Lung (tissue), 12 donors: ENCODE measurements around the gene RHBDL2. TPM values are rescaled to one million over a fixed set of nuclear protein-coding genes. Genes with fewer than 3 reads are reported as not detected.

Experiments
- ATAC-seq: fragments of 200-7000 bp; cut with Tn5 transposase; one replicate; pipeline ENCODE4 v1.9.1; 2020; ENCODE audit warnings: moderate number of reproducible peaks; ENCODE audit not compliant: insufficient read depth, low FRiP score
- DNase-seq, 3 donors: peaks; one replicate each; pipeline ENCODE4 v3.0.0-alpha.2; 2013 to 2017
- H3K27ac ChIP-seq, 2 donors: one replicate each; pipeline ENCODE4 v1.5.1; 2013; ENCODE audit warnings: mild to moderate bottlenecking in 2 of 2, moderate library complexity in 2 of 2, control low read depth in 1 of 2, inconsistent platforms in 1 of 2, low read depth in 1 of 2, low read length in 1 of 2
- H3K27me3 ChIP-seq, 3 donors: one replicate each; pipeline ENCODE4 v1.5.1; 2013; ENCODE audit warnings: low read length in 2 of 3; ENCODE audit not compliant: control insufficient read depth in 3 of 3, insufficient read depth in 3 of 3
- H3K36me3 ChIP-seq, 4 donors: one replicate each; pipeline ENCODE4 v1.5.1; 2013; ENCODE audit warnings: low read length in 4 of 4, mild to moderate bottlenecking in 1 of 4, moderate library complexity in 1 of 4; ENCODE audit not compliant: control insufficient read depth in 4 of 4, insufficient read depth in 4 of 4
- H3K4me1 ChIP-seq, 5 donors: one replicate each; pipeline ENCODE4 v1.5.1; 2013; ENCODE audit warnings: low read length in 5 of 5, mild to moderate bottlenecking in 2 of 5, moderate library complexity in 1 of 5; ENCODE audit not compliant: control insufficient read depth in 5 of 5, insufficient read depth in 5 of 5
- H3K4me3 ChIP-seq: one replicate; pipeline ENCODE4 v1.5.1; 2013; ENCODE audit warnings: mild to moderate bottlenecking, control low read depth, moderate library complexity
- H3K9ac ChIP-seq, 2 donors: one replicate each; pipeline ENCODE4 v1.5.1; 2013; ENCODE audit warnings: low read length in 2 of 2, control low read depth in 1 of 2; ENCODE audit not compliant: insufficient read depth in 1 of 2
- H3K9me3 ChIP-seq, 4 donors: one replicate each; pipeline ENCODE4 v1.5.1; 2013; ENCODE audit warnings: low read length in 3 of 4, mild to moderate bottlenecking in 1 of 4, moderate library complexity in 1 of 4; ENCODE audit not compliant: control insufficient read depth in 4 of 4, insufficient read depth in 3 of 4
- WGBS, 2 donors: extraction: QIAGEN DNeasy Blood & Tissue Kit; methylation state at CpG; one replicate each; pipeline ENCODE4 v1.1.7; 2013; 5-methylcytosine and 5-hydroxymethylcytosine counted together
- polyA plus RNA-seq, 2 donors: library from polyadenylated mRNA; stranded (reverse); fragments of 200-250 nt; gene quantifications; one replicate each; pipeline ENCODE4 v1.2.1, GENCODE V29; 2013
- total RNA-seq, 2 donors: library from RNA; depleted of rRNA in 1 of 2; stranded (reverse); fragments of >200 nt in 1 of 2; gene quantifications; one replicate each; pipeline ENCODE4 v1.2.1, GENCODE V29; 2014 to 2021
- TF ChIP-seq, protein P1 (sequence below): IDR thresholded peaks from 2 replicates; pipeline ENCODE4 v1.5.1; 2012; ENCODE audit warnings: mild to moderate bottlenecking; ENCODE audit errors: control extremely low read depth, extremely low read depth
- donor health status: control.
- donor health status: control.
- donor health status: Bipolar disorder and iron deficiency.
- donor health status: healthy.
- donor health status: DM: yes; HTN: yes; CAD: no.

RHBDL2 gene
- total and polyA plus RNA-seq, 4 donors = 0.97 to 3.3 (median 1.2) TPM

DNA sequence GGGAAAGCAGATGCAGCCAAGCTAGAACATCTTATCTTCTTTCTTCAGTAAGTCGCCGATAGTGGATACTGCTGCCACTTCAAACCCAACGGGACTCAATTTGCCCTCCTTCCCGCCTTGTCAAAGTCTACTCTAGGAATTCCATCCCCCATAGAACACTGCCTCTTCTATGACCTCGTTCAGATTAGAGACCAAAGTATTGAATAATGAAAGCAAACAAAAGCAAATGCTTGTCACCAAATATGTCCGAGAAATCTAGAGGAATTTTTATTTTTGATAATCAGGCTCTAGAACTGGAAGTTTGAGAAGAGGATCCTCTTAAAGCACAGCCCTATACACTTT lies 81.2 kb downstream of the RHBDL2 start:
- Histone ChIP-seq H3K27ac (peak overlapping the region; percentile 58 to 60), H3K36me3 (peaks cover 3 to 20% (median 6%) of the 10 kb centered on the region in 4 donors), H3K9ac (peak overlapping the region; percentile 26 to 61), H3K4me1 (peaks cover 0 to 19% (median 10%) of the 10 kb centered on the region in 5 donors), H3K4me3 (peak overlapping the region; percentile 71), H3K9me3 (no peaks in the 10 kb centered on the region), H3K27me3 (no peaks in the 10 kb centered on the region)
- WGBS, 2 donors = 9 to 12% methylated on average over 6 of the region's 6 CpGs
- DNase-seq (peak in 2 of 3 donors; percentile 13 to 26), ATAC-seq (no peak)
- TF ChIP-seq, protein P1, sequence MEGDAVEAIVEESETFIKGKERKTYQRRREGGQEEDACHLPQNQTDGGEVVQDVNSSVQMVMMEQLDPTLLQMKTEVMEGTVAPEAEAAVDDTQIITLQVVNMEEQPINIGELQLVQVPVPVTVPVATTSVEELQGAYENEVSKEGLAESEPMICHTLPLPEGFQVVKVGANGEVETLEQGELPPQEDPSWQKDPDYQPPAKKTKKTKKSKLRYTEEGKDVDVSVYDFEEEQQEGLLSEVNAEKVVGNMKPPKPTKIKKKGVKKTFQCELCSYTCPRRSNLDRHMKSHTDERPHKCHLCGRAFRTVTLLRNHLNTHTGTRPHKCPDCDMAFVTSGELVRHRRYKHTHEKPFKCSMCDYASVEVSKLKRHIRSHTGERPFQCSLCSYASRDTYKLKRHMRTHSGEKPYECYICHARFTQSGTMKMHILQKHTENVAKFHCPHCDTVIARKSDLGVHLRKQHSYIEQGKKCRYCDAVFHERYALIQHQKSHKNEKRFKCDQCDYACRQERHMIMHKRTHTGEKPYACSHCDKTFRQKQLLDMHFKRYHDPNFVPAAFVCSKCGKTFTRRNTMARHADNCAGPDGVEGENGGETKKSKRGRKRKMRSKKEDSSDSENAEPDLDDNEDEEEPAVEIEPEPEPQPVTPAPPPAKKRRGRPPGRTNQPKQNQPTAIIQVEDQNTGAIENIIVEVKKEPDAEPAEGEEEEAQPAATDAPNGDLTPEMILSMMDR = no peak

DNA sequence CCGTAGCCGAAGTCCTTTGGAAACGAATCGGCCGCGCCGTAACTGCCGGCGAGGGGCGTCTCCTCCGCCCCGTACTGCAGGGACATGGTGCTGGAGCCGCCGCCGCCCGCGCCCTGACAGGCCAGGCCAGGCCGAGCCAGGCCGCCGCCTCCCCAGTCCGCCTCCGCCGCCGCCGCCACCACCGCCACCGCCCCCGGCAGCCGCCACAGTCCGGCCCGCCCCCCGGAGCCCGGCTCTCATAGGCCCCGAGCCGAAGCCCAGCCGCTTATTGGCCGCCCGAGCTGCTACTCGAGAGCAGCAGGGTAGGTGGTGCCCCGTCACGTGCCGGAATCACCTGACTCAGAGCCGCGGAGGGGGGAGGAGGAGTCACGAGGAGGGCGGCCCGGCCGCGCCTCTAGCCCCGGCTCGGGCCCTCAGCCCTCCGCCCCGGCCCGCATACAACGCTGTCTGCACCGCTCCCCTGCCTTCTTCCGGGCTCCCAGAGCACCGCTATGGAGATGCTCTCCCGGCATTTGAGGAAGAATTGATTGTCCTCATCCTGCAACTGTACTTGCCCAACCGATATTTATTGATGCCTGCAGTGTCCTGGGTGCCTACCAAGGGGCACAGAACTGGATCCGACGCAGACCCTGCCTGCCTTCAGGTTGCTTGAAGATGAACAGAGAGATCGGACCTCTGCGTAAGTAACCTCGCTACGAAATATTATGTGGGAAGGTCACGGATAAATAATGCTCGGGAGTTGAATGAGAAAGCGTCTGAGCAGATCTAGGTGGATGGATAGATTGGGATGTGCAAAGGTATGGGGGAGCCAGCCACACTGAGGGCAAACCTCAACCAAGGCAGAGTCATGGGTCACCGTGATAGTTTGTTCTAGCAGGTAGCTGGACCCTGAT lies 81.8 kb downstream of the RHBDL2 start, which contains the start of gene RRAGC:
TSS of gene RRAGC (minus strand) at position 212 of the 893 bp plus-strand sequence. CDS start at position 86, 126 bp downstream.
- H3K9ac ChIP-seq = peak within 1 kb of the TSS; percentile 39 to 91
- peaks cover 7 to 26% (median 9%) of the 10 kb centered on the region in 4 donors for H3K36me3 ChIP-seq
- peak within 1 kb of the TSS; percentile 96 for H3K4me3 ChIP-seq
- WGBS, 2 donors = 0% methylated on average over 40 to 70 of the region's 70 CpGs
- peaks cover 0 to 19% (median 10%) of the 10 kb centered on the region in 5 donors for H3K4me1 ChIP-seq
- no peaks in the 10 kb centered on the region for H3K27me3 ChIP-seq
- ATAC-seq (peak; percentile 94), DNase-seq (peak; percentile 99)
- TF ChIP-seq, protein P1 = no peak
- peak within 1 kb of the TSS; percentile 87 to 93 for H3K27ac ChIP-seq
- H3K9me3 ChIP-seq = no peaks in the 10 kb centered on the region

DNA sequence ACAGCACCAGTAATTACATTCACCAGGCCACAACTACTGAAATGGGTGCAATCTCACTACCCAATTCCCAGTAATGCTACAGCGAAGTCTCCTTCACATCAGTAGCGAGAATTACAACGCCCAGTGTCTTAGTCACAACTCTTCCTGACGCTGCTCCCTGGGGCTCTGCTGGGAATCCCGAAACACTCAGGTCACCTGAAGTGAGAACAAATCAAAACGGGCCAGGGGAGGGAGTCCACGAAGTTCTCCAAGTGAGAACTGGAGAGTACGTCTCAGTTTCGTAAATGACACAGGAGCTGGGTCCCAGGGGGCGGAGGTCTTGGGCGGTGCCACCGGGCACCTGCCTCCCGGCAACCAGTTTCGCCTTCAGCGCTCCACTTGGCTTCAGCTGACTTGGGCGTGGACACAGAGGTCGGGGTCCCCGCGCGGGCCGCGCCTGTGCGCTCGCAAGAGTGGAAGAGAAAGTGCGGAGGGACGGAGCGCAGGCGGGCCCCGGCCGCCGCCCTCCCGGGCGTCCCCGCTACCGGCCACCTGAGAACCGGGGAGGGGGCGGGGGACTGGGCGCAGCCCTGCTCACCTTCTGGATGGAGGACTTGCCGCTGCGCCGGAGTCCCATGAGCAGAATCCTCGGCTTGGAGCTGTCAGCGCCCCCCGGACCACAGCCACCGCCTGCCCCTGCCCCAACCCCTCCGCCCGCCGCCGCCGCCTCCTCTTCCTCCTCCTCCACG lies 82.6 kb downstream of the RHBDL2 start:
- H3K4me3 ChIP-seq = peak overlapping the region; percentile 96
- TF ChIP-seq, protein P1 = no peak
- no peaks in the 10 kb centered on the region for H3K27me3 ChIP-seq
- 1% methylated on average over 36 to 51 of the region's 51 CpGs for WGBS, 2 donors
- H3K4me1 ChIP-seq = peaks cover 0 to 19% (median 10%) of the 10 kb centered on the region in 5 donors
- H3K9me3 ChIP-seq = no peaks in the 10 kb centered on the region
- H3K36me3 ChIP-seq = peaks cover 7 to 25% (median 10%) of the 10 kb centered on the region in 4 donors
- DNase-seq (peak in 2 of 3 donors; percentile 18 to 38), ATAC-seq (peak; percentile 48)
- peak overlapping the region; percentile 87 to 93 for H3K27ac ChIP-seq
- H3K9ac ChIP-seq = peak overlapping the region; percentile 39 to 91
